Hepatocyte (in vitro differentiated cells): ENCODE results near the gene RREB1. TPM values are rescaled to one million over a fixed set of nuclear protein-coding genes. Genes with fewer than 3 reads are reported as not detected.

Experiments used
- DNase-seq: peaks from one replicate; pipeline ENCODE4 v3.0.0-alpha.2; 2016; ENCODE audit warnings: low spot score
- H2AFZ ChIP-seq: fragments of 200-600 bp; sonication (generic); 2 replicates; pipeline ENCODE4 v1.6.0; 2016; ENCODE audit warnings: antibody characterized with exemption, mild to moderate bottlenecking
- H3K27ac ChIP-seq: fragments of 200-600 bp; sonication (generic); 2 replicates; pipeline ENCODE4 v1.5.1; 2016; ENCODE audit warnings: mild to moderate bottlenecking
- H3K27me3 ChIP-seq: fragments of 200-600 bp; sonication (generic); 2 replicates; pipeline ENCODE4 v1.6.1; 2016
- H3K36me3 ChIP-seq: fragments of 200-600 bp; sonication (generic); replicated peaks from 2 replicates; pipeline ENCODE4 v1.5.1; 2016; ENCODE audit warnings: low read depth; ENCODE audit not compliant: insufficient read depth
- H3K4me1 ChIP-seq: fragments of 200-600 bp; sonication (generic); 2 replicates; pipeline ENCODE4 v1.5.1; 2016; ENCODE audit warnings: mild to moderate bottlenecking, moderate library complexity; ENCODE audit not compliant: insufficient read depth
- H3K4me2 ChIP-seq: fragments of 200-600 bp; sonication (generic); 2 replicates; pipeline ENCODE4 v1.6.0; 2016
- H3K4me3 ChIP-seq: fragments of 200-600 bp; sonication (generic); 2 replicates; pipeline ENCODE4 v1.5.1; 2016; ENCODE audit warnings: mild to moderate bottlenecking
- H3K79me2 ChIP-seq: fragments of 200-600 bp; sonication (generic); 2 replicates; pipeline ENCODE4 v1.6.0; 2017; ENCODE audit warnings: mild to moderate bottlenecking
- H3K9me2 ChIP-seq: fragments of 200-600 bp; sonication (generic); replicated peaks from 2 replicates; pipeline ENCODE4 v1.6.0; 2017; ENCODE audit warnings: mild to moderate bottlenecking; ENCODE audit not compliant: insufficient read depth
- H3K9me3 ChIP-seq: fragments of 200-600 bp; sonication (generic); 2 replicates; pipeline ENCODE4 v1.5.1; 2016; ENCODE audit warnings: low read depth, mild to moderate bottlenecking
- H4K20me1 ChIP-seq: fragments of 200-600 bp; sonication (generic); 2 replicates; pipeline ENCODE4 v1.6.0; 2016; ENCODE audit warnings: mild to moderate bottlenecking; ENCODE audit not compliant: insufficient read depth, poor library complexity, severe bottlenecking
- EZH2 ChIP-seq: fragments of 200-600 bp; sonication (generic); IDR thresholded peaks from 2 replicates; pipeline ENCODE4 v1.6.1; 2016; ENCODE audit warnings: antibody characterized with exemption, mild to moderate bottlenecking, borderline replicate concordance
- EZH2phosphoT487 ChIP-seq: fragments of 200-600 bp; sonication (generic); IDR thresholded peaks from one replicate; pipeline ENCODE4 v1.6.1; 2018; ENCODE audit warnings: antibody characterized with exemption, mild to moderate bottlenecking, low read depth, moderate library complexity; ENCODE audit not compliant: unreplicated experiment, severe bottlenecking
- WGBS: methylation state at CpG from one replicate; pipeline ENCODE4 v1.1.6; 2016; ENCODE audit warnings: low lambda C conversion rate; ENCODE audit errors: missing lambda C conversion rate; 5-methylcytosine and 5-hydroxymethylcytosine counted together
- polyA plus RNA-seq: library from polyadenylated mRNA; unstranded; fragments of >200 nt; fragmentation: Nextera tagmentation; extraction: Ambion mirVana; gene quantifications from 2 replicates; pipeline ENCODE4 v1.2.1, GENCODE V29; 2016
- total RNA-seq: library from RNA; depleted of rRNA; stranded (reverse); fragments of >200 nt; gene quantifications from 2 replicates; pipeline ENCODE4 v1.2.3, GENCODE V29; 2014
- TF ChIP-seq, protein P1 (sequence below): fragments of 200-600 bp; sonication (generic); IDR thresholded peaks from 2 replicates; pipeline ENCODE4 v1.5.1; 2016; ENCODE audit warnings: antibody characterized with exemption, mild to moderate bottlenecking; ENCODE audit not compliant: poor library complexity

Gene RREB1
- total and polyA plus RNA-seq, 2 experiments from 2014 or later, result 15.2 to 28.7 TPM

DNA sequence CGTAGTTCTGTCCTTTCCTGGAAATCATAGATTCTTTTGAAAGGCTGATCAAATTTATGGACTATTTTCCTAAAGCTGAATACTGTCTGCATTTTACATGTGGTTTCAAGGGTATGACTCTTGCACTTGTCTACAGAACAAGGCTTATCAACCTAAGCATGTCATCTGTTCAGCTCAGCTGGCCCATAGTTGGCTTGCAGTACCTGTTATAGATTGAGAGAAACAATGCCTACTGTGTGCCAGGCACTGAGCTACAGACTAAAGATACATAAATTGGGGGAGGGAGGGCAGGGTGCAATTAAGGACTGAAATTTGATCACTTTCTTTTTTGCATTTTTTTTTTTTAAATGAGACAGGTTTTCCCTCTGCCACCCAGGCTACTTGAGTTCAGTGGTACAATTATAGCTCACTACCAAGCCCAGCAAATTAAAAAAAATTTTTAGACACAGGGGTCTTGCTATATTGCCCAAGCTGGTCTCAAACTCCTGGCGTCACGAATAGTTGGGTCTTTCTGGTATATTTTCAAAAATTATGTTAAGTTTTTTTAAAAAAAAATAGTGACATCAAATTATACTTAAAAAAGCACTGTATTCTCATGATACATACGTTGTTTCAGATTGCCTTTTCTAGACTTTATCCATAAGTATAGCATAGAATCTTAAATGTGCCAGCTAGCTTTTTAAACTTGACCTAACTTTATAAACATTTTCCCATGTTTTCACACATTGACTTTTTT lies 52.2 kb downstream of the RREB1 start:
- no peak for DNase-seq
- no peaks in the 10 kb centered on the region for H3K9me3 ChIP-seq
- H3K9me2 ChIP-seq, result no peaks in the 10 kb centered on the region
- H3K27ac ChIP-seq, result peak overlapping the region; percentile 71
- H3K4me1 ChIP-seq, result peaks cover 40% of the 10 kb centered on the region
- H3K79me2 ChIP-seq, result peaks cover 100% of the 10 kb centered on the region
- no peak overlapping the region for H3K4me3 ChIP-seq
- WGBS, result 94% methylated on average over 4 of the region's 4 CpGs
- H3K36me3 ChIP-seq, result no peaks in the 10 kb centered on the region
- no peak overlapping the region for H2AFZ ChIP-seq
- H4K20me1 ChIP-seq, result peaks cover 33% of the 10 kb centered on the region
- no peaks in the 10 kb centered on the region for H3K27me3 ChIP-seq
- TF ChIP-seq EZH2phosphoT487 (no peak), EZH2 (no peak)
- TF ChIP-seq, protein P1, sequence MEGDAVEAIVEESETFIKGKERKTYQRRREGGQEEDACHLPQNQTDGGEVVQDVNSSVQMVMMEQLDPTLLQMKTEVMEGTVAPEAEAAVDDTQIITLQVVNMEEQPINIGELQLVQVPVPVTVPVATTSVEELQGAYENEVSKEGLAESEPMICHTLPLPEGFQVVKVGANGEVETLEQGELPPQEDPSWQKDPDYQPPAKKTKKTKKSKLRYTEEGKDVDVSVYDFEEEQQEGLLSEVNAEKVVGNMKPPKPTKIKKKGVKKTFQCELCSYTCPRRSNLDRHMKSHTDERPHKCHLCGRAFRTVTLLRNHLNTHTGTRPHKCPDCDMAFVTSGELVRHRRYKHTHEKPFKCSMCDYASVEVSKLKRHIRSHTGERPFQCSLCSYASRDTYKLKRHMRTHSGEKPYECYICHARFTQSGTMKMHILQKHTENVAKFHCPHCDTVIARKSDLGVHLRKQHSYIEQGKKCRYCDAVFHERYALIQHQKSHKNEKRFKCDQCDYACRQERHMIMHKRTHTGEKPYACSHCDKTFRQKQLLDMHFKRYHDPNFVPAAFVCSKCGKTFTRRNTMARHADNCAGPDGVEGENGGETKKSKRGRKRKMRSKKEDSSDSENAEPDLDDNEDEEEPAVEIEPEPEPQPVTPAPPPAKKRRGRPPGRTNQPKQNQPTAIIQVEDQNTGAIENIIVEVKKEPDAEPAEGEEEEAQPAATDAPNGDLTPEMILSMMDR, result no peak
- no peak overlapping the region for H3K4me2 ChIP-seq

DNA sequence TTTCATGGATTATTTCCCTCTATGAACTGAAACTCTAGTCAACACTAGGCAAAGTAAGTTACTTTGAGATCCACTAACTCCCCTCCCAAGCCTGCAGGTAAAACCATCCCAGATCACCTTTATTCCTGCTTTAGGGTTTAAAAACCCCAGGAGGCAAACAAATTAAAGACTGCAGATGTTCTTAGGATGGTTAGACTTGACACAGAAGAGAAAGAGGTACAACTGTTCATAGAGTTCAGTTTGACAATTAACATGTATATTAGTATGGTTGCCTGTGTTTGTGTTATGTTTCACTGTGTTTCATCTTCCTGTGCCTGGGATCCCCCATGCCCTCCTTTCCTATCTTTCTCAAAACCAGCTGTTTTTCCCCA lies 53.5 kb downstream of the RREB1 start:
- peak overlapping the region; percentile 71 for H3K27ac ChIP-seq
- H4K20me1 ChIP-seq, result peaks cover 33% of the 10 kb centered on the region
- H3K27me3 ChIP-seq, result no peaks in the 10 kb centered on the region
- H3K9me2 ChIP-seq, result no peaks in the 10 kb centered on the region
- TF ChIP-seq, protein P1, result no peak
- no peak for TF ChIP-seq EZH2
- no peak for TF ChIP-seq EZH2phosphoT487
- H3K79me2 ChIP-seq, result peaks cover 96% of the 10 kb centered on the region
- no peak for DNase-seq
- H2AFZ ChIP-seq, result no peak overlapping the region
- H3K4me1 ChIP-seq, result peaks cover 52% of the 10 kb centered on the region
- H3K9me3 ChIP-seq, result no peaks in the 10 kb centered on the region
- no peak overlapping the region for H3K4me2 ChIP-seq
- no peaks in the 10 kb centered on the region for H3K36me3 ChIP-seq
- H3K4me3 ChIP-seq, result no peak overlapping the region

DNA sequence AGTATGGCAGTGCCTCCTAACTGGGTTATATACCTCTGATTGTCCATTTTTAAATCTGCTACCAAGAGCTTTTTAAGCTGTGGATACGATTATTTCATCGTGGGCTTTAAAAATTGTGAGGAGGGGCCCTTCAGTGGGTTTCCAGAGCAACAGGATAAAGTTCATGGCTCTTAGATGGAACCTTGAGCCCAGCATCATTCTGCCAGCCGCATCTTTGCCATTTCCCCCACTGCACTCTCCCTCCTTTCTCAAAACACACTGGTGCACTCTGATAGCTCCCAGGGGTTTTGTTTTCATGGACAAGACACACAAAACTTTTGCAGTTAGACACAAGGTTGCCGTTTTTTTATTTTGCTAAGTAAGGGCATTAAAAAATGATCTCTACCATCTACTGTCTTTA lies 54.1 kb downstream of the RREB1 start:
- Histone ChIP-seq H3K9me3 (no peaks in the 10 kb centered on the region), H3K4me3 (no peak overlapping the region), H3K4me1 (peaks cover 56% of the 10 kb centered on the region), H3K9me2 (no peaks in the 10 kb centered on the region), H3K27me3 (no peaks in the 10 kb centered on the region), H3K79me2 (peaks cover 96% of the 10 kb centered on the region), H3K4me2 (no peak overlapping the region), H3K27ac (peak overlapping the region; percentile 71), H3K36me3 (no peaks in the 10 kb centered on the region), H4K20me1 (peaks cover 29% of the 10 kb centered on the region), H2AFZ (no peak overlapping the region)
- no peak for DNase-seq
- TF ChIP-seq, protein P1, result no peak
- TF ChIP-seq EZH2 (no peak), EZH2phosphoT487 (no peak)
- 75% methylated on average over 4 of the region's 4 CpGs for WGBS
